Stimulated activated CD4-positive, alpha-beta T cell treated with anti-CD3 and anti-CD28 coated beads, Interleukin-4, amount 100 ng/mL, for 24 hours (primary cell): ENCODE measurements around the gene PDIK1L.

Experiments used
- DNase-seq: peaks from one replicate; pipeline ENCODE4 v3.0.0-alpha.2; 2020

The PDIK1L gene

GRCh38 chr1:26158271-26158907 is 46.8 kb downstream of the PDIK1L start:
- no peak for DNase-seq

- no peak for DNase-seq
Observed at GRCh38 chr1:26158908-26159742, 47.5 kb downstream of the PDIK1L start, which contains the start of gene FAM110D. Gene FAM110D (plus strand): TSS chr1:26159079. CDS start chr1:26161292, 2,213 bp downstream.

- no peak for DNase-seq
Observed at GRCh38 chr1:26159743-26160039, 48.1 kb downstream of the PDIK1L start.

GRCh38 chr1:26160527-26161414 is 49.1 kb downstream of the PDIK1L start:
- DNase-seq, result no peak

GRCh38 chr1:26161415-26162219 is 50.0 kb downstream of the PDIK1L start:
- peak; percentile 43 for DNase-seq

- DNase-seq, result no peak
Observed at GRCh38 chr1:26162220-26162709, 50.6 kb downstream of the PDIK1L start.

GRCh38 chr1:26163684-26164035 is 52.0 kb downstream of the PDIK1L start:
- DNase-seq, result no peak

- DNase-seq, result peak; percentile 50
Observed at GRCh38 chr1:26164036-26164860, 52.6 kb downstream of the PDIK1L start.

- no peak for DNase-seq
Observed at GRCh38 chr1:26164861-26165842, 53.5 kb downstream of the PDIK1L start.

- no peak for DNase-seq
Observed at GRCh38 chr1:26166719-26167281, 55.2 kb downstream of the PDIK1L start.

- no peak for DNase-seq
Observed at GRCh38 chr1:26168410-26169197, 57.0 kb downstream of the PDIK1L start, which contains the start of gene C1orf232. Gene C1orf232 (minus strand): TSS chr1:26168963. CDS start chr1:26168499, 464 bp downstream.

- no peak for DNase-seq
Observed at GRCh38 chr1:26169198-26169554, 57.6 kb downstream of the PDIK1L start.

GRCh38 chr1:26169669-26170471 is 58.2 kb downstream of the PDIK1L start, which contains the start of gene ZNF593:
Gene ZNF593 (plus strand): TSS chr1:26169908. CDS start chr1:26169984, 76 bp downstream.
- DNase-seq, result peak; percentile 89

GRCh38 chr1:26170472-26170821 is 58.8 kb downstream of the PDIK1L start:
- no peak for DNase-seq

- DNase-seq, result no peak
Observed at GRCh38 chr1:26171084-26172072, 59.8 kb downstream of the PDIK1L start, which contains the start of gene ZNF593OS. Gene ZNF593OS (minus strand): TSS chr1:26171832. CDS start chr1:26171661, 171 bp downstream.
